PC-9 (cell line): Measurements from ENCODE around the gene PATJ. TPM values are rescaled to one million over a fixed set of nuclear protein-coding genes. Genes with fewer than 3 reads are reported as not detected.
"Not testable (repeated sequence)": the region's sequence is repeated elsewhere in the genome, so short reads cannot be mapped to it uniquely, and the experiment has no call there.

Experiments
- BruUV-seq: library from RNA; stranded (reverse); fragments of 400-500 nt; replicated peaks from 2 replicates; lab custom pipeline; 2021; lab: Mats Ljungman, UMichigan
- CTCF ChIA-PET: fragments of 300-600 bp; sonication (Branson Sonifier 250); formaldehyde crosslinking; loops from one replicate; lab custom pipeline; 2022; ENCODE audit warnings: antibody characterized with exemption; lab: Charles Lee
- POLR2A ChIA-PET: fragments of 300-600 bp; sonication (Branson Sonifier 250); formaldehyde crosslinking; loops from one replicate; lab custom pipeline; 2022; ENCODE audit warnings: antibody characterized with exemption; ENCODE audit not compliant: unreplicated experiment; lab: Charles Lee
- DNase-seq, 2 experiments: peaks; one replicate each; pipeline versions ENCODE4 v3.0.0 to v3.0.0-alpha.2; 2015 to 2022; ENCODE audit warnings: mixed read lengths in 1 of 2
- H2AFZ ChIP-seq: fragments of 200-600 bp; sonication (generic); 2 replicates; pipeline ENCODE4 v1.8.1; 2017; ENCODE audit warnings: antibody characterized with exemption
- H3F3A ChIP-seq: fragments of 200-600 bp; sonication (generic); 2 replicates; pipeline ENCODE4 v1.8.1; 2017; ENCODE audit warnings: antibody characterized with exemption, mild to moderate bottlenecking, low read depth; ENCODE audit not compliant: insufficient read depth
- H3K27ac ChIP-seq: fragments of 200-600 bp; sonication (generic); 2 replicates; pipeline ENCODE4 v1.6.1; 2016; ENCODE audit warnings: mixed run types
- H3K27me3 ChIP-seq: fragments of 200-600 bp; sonication (generic); 2 replicates; pipeline ENCODE4 v1.6.1; 2016; ENCODE audit warnings: low read depth, mixed run types; ENCODE audit not compliant: insufficient read depth
- H3K36me3 ChIP-seq: fragments of 200-600 bp; sonication (generic); 2 replicates; pipeline ENCODE4 v1.6.1; 2016; ENCODE audit warnings: low read depth, mixed run types
- H3K4me1 ChIP-seq: fragments of 200-600 bp; sonication (generic); replicated peaks from 2 replicates; pipeline ENCODE4 v1.6.1; 2016; ENCODE audit warnings: mixed run types; ENCODE audit not compliant: insufficient read depth
- H3K4me2 ChIP-seq: fragments of 200-600 bp; sonication (generic); 2 replicates; pipeline ENCODE4 v1.6.1; 2017; ENCODE audit warnings: mixed run types
- H3K4me3 ChIP-seq: fragments of 200-600 bp; sonication (generic); 2 replicates; pipeline ENCODE4 v1.6.1; 2016; ENCODE audit warnings: mixed run types
- H3K79me2 ChIP-seq: fragments of 200-600 bp; sonication (generic); 2 replicates; pipeline ENCODE4 v1.6.1; 2017; ENCODE audit warnings: low read depth, mixed run types
- H3K9me2 ChIP-seq: fragments of 200-600 bp; sonication (generic); 2 replicates; pipeline ENCODE4 v1.8.1; 2017; ENCODE audit warnings: mild to moderate bottlenecking; ENCODE audit not compliant: insufficient read depth
- H3K9me3 ChIP-seq: fragments of 200-600 bp; sonication (generic); 2 replicates; pipeline ENCODE4 v1.8.1; 2016; ENCODE audit warnings: low read depth; ENCODE audit not compliant: insufficient read depth
- H4K20me1 ChIP-seq: fragments of 200-600 bp; sonication (generic); 2 replicates; pipeline ENCODE4 v1.8.1; 2017; ENCODE audit not compliant: insufficient read depth
- EZH2 ChIP-seq: fragments of 200-600 bp; sonication (generic); IDR thresholded peaks from 2 replicates; pipeline ENCODE4 v1.8.0; 2017; ENCODE audit warnings: antibody characterized with exemption, low read depth
- intact Hi-C: fragments of 100-400 bp; cut with micrococcal nuclease; formaldehyde crosslinking; loops from one replicate; pipeline ENCODE4 v1.10.0; 2022; ENCODE audit not compliant: unreplicated experiment
- total RNA-seq: library from RNA; stranded (reverse); gene quantifications from 2 replicates; pipeline ENCODE4 v1.2.3, GENCODE V29; 2021
- TF ChIP-seq, protein P1 (sequence below): fragments of 200-600 bp; sonication (generic); conservative IDR thresholded peaks from 2 replicates; pipeline ENCODE4 v1.6.1; 2017; ENCODE audit warnings: mixed run types, antibody characterized with exemption, mild to moderate bottlenecking, moderate library complexity

The PATJ gene
- total RNA-seq, 1 experiment from 2014 or later, result 91.0 TPM

DNA sequence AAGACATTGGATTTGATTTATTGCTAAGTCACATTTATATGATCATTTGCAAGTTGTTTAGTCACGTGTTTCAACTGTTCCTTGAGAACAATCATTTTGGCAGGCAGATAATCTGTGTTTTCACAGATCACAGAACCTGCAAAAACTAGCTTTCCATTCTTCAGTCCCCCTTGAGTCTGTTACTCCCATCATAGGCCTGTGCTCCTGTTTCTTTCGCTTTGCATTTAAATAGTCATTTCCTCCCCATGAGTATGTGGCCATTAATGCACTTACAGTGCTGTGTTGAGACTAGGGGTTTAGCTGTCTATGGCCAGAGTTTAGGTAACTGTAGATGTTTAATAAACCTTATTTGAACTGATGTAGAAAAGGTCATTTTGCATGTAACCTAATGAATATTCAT, 214.5 kb downstream of the PATJ start:
- no peaks in the 10 kb centered on the region for H3K79me2 ChIP-seq
- H3K4me1 ChIP-seq, result no peaks in the 10 kb centered on the region
- H3K4me2 ChIP-seq, result no peak overlapping the region
- no TSS peak for BruUV-seq
- CTCF ChIA-PET, result no interaction called here
- H3K36me3 ChIP-seq, result no peaks in the 10 kb centered on the region; the same call in 1 of the 2 replicates
- intact Hi-C loops, result no loop called here
- no peak overlapping the region for H3K27ac ChIP-seq
- POLR2A ChIA-PET, result no interaction called here
- H3K27me3 ChIP-seq, result no peaks in the 10 kb centered on the region
- H2AFZ ChIP-seq, result no peak overlapping the region
- H3F3A ChIP-seq, result peaks cover 7% of the 10 kb centered on the region; the same call in 1 of the 2 replicates
- peaks cover 5% of the 10 kb centered on the region for H4K20me1 ChIP-seq
- H3K9me2 ChIP-seq, result no peaks in the 10 kb centered on the region
- H3K9me3 ChIP-seq, result no peaks in the 10 kb centered on the region
- no peak overlapping the region for H3K4me3 ChIP-seq
- TF ChIP-seq, protein P1, sequence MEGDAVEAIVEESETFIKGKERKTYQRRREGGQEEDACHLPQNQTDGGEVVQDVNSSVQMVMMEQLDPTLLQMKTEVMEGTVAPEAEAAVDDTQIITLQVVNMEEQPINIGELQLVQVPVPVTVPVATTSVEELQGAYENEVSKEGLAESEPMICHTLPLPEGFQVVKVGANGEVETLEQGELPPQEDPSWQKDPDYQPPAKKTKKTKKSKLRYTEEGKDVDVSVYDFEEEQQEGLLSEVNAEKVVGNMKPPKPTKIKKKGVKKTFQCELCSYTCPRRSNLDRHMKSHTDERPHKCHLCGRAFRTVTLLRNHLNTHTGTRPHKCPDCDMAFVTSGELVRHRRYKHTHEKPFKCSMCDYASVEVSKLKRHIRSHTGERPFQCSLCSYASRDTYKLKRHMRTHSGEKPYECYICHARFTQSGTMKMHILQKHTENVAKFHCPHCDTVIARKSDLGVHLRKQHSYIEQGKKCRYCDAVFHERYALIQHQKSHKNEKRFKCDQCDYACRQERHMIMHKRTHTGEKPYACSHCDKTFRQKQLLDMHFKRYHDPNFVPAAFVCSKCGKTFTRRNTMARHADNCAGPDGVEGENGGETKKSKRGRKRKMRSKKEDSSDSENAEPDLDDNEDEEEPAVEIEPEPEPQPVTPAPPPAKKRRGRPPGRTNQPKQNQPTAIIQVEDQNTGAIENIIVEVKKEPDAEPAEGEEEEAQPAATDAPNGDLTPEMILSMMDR, result no peak
- TF ChIP-seq EZH2, result no peak
- no peak for DNase-seq

DNA sequence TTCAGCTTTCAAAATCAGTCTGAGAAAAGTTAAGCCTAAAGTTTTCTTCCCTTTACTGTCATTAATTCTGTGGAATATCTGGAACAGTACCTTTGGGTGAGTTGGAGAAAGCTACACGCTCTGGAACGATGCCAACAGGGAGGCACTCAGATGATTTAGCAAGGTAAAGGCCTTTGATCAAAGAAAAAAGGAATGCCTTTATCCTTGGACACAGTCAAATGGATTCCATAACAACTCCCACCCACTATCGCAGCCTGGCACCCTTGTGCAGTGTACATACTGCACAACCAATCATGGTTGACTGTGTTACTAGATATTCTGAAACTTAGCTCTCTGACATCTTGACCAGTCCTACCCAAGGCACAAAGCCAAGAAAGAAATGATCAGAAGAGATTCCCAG, 218.7 kb downstream of the PATJ start:
- DNase-seq, result no peak
- H3K4me1 ChIP-seq, result no peaks in the 10 kb centered on the region
- H3K36me3 ChIP-seq, result no peaks in the 10 kb centered on the region
- H3K27me3 ChIP-seq, result no peaks in the 10 kb centered on the region
- H3K79me2 ChIP-seq, result no peaks in the 10 kb centered on the region
- H3K9me3 ChIP-seq, result no peaks in the 10 kb centered on the region
- no peaks in the 10 kb centered on the region for H3K9me2 ChIP-seq
- H4K20me1 ChIP-seq, result peaks cover 5% of the 10 kb centered on the region
- TF ChIP-seq, protein P1, result no peak
- TF ChIP-seq EZH2, result no peak
- intact Hi-C loops, result no loop called here
- H3K4me3 ChIP-seq, result no peak overlapping the region
- no peaks in the 10 kb centered on the region for H3F3A ChIP-seq
- POLR2A ChIA-PET, result no interaction called here
- H3K27ac ChIP-seq, result no peak overlapping the region
- CTCF ChIA-PET, result no interaction called here
- no TSS peak for BruUV-seq
- no peak overlapping the region for H3K4me2 ChIP-seq
- H2AFZ ChIP-seq, result no peak overlapping the region

DNA sequence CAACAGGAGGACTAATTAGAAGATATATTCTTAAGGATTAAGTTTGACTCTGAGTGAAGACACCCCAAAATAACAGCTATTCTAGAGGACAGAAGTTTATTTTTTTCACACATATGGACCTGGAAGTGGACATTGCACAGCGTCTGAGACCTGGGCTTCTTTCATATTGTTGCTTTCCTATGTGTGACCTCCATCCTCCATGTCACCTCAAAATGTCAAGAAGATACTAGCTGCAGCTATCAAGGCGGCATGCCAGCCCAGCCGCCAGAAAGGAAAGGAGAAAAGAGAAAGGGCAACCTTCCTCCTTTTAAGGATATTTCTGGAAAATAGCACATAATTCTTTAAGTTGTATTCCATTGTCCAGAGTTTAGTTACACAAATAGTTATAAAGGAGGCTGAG, 220.4 kb downstream of the PATJ start:
- intact Hi-C loops, result no loop called here
- Histone ChIP-seq H3K27ac (no peak overlapping the region), H2AFZ (no peak overlapping the region), H3K4me1 (no peaks in the 10 kb centered on the region), H3K9me2 (no peaks in the 10 kb centered on the region), H3K4me2 (no peak overlapping the region), H3K27me3 (no peaks in the 10 kb centered on the region), H3K79me2 (no peaks in the 10 kb centered on the region), H3K9me3 (no peaks in the 10 kb centered on the region), H4K20me1 (no peaks in the 10 kb centered on the region), H3K36me3 (no peaks in the 10 kb centered on the region), H3F3A (no peaks in the 10 kb centered on the region), H3K4me3 (no peak overlapping the region)
- no TSS peak for BruUV-seq
- TF ChIP-seq, protein P1, result no peak
- no peak for TF ChIP-seq EZH2
- DNase-seq, result no peak
- CTCF ChIA-PET, result no interaction called here
- POLR2A ChIA-PET, result no interaction called here

DNA sequence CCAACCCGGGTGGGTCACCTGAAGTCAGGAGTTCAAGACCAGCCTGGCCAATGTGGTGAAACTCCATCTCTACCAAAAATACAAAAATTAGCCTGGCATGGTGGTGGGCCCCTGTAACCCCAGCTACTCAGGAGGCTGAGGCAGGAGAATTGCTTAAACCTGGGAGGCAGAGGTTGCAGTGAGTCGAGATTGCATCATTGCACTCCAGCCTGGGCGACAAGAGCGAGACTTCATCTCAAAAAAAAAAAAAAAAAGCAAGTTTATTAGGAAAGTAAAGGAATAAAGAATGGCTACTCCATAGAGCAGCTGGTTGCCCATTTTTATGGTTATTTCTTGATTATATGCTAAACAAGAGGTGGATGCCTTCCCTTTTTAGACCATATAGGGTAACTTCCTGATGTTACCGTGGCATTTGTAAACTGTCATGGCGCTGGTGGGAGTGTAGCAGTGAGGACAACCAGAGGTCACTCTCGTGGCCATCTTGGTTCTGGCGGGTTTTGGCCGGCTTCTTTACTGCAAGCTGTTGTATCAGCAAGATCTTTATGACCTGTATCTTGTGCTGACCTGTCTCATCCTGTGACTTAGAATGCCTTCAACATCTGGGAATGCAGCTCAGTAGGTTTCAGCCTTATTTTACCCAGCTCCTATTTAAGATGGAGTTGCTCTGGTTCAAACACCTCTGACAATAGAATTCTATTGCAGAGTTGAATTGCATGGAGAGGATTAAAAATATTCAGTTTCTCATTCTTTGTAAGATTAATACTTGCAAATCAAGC, 224.4 kb downstream of the PATJ start:
- H3K9me2 ChIP-seq, H3K79me2 ChIP-seq, H3K4me2 ChIP-seq, H3K4me1 ChIP-seq, CTCF ChIA-PET, H3K27ac ChIP-seq, DNase-seq, POLR2A ChIA-PET, BruUV-seq, intact Hi-C loops, H3F3A ChIP-seq, H3K27me3 ChIP-seq, H3K4me3 ChIP-seq, H2AFZ ChIP-seq, H3K9me3 ChIP-seq, H4K20me1 ChIP-seq: not testable (repeated sequence)
- H3K36me3 ChIP-seq, result peaks cover 14% of the 10 kb centered on the region; the same call in 1 of the 2 replicates
